ENCODE data around the gene PARD3.

PARD3 gene

DNA sequence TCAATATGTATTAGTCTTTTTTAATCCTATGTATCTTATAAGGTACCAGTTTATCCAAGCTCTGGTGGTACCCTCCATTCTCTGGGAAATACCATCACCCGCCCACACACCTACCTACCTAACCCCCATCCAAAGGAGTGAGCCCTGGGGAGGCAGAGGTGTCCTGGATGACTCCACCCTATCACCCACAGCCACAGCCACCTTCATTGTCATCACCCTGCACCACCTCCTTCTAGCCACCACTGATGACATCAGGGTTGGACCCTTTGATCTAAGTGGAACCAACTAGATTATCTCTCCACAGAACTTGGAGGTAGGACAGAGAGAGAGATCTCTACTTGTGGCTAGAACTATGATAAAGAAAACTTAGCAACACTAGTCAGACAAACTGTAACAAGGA lies 259.4 kb downstream of the PARD3 start:
- no peak overlapping the region for H3K27ac ChIP-seq
- no peak for TF ChIP-seq CTCF (conservative IDR thresholded peaks at IDR 0.05)

GRCh38 chr10:34553747-34554146 lies 261.3 kb downstream of the PARD3 start:
- no peak overlapping the region for H3K27ac ChIP-seq
- no peak for TF ChIP-seq CTCF (conservative IDR thresholded peaks at IDR 0.05)

GRCh38 chr10:34551295-34551694 lies 263.8 kb downstream of the PARD3 start:
- H3K27ac ChIP-seq: no peak overlapping the region
- no peak for TF ChIP-seq CTCF (conservative IDR thresholded peaks at IDR 0.05)

DNA sequence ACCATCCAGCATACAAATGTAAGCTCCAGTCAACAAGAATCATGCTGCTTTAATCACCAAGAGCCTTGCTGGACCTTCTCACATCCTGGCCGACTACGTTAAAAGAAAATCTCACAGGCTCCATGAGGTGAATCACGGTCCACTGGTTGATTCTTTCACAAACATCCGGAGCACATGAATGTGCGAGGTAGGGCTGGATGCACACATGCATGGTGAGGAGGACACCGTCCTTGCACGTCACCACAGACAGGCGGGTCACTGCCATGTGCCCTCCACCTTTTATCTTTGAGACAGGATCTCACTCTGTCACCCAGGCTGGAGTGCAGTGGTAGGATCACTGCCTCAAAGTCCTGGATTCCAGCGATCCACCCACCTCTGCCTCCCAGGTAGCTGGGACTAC lies 265.1 kb downstream of the PARD3 start:
- no peak for TF ChIP-seq CTCF (conservative IDR thresholded peaks at IDR 0.05)
- H3K27ac ChIP-seq: no peak overlapping the region

GRCh38 chr10:34549001-34549400 lies 266.1 kb downstream of the PARD3 start:
- TF ChIP-seq CTCF (conservative IDR thresholded peaks at IDR 0.05): no peak
- no peak overlapping the region for H3K27ac ChIP-seq

DNA sequence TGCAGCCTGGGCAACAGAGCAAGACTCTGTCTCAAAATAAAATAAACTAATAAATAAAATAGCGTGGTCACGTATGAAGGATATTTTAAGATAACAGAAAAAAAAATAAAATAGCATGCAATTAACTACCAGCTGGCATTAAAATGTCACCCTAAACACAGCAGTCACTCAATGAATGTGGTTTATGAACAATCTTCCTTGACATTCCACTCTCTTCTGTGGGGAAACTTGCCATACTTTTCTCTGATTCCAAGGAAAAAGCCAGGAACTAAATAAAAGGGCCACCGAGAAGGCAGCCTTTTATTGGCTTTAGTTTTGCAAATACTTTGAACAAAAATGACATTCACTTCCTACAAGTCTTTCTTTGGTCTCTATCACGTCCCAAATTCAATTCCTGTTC lies 266.6 kb downstream of the PARD3 start:
- no peak for TF ChIP-seq CTCF (conservative IDR thresholded peaks at IDR 0.05)

DNA sequence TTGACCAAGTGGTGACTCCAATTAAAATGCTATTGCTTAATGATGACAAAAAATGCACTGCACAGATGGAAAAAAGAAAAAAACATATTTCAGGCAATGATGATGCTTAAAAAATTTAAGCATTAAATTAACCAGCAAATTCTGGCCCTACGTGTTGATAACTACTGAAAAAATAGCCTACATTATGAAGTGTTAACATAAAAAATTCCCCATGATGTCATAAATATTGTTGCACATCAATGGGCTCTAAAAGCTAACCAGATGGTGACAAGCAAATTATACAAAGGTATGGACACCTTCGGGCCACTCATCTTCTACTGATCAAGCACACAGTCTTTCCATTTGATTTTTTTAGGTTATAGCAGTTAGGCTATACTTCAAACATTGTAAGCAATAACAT lies 267.4 kb downstream of the PARD3 start:
- no peak for TF ChIP-seq CTCF (conservative IDR thresholded peaks at IDR 0.05)
- H3K27ac ChIP-seq: no peak overlapping the region

More for the DNA sequence above, 266.6 kb downstream of the PARD3 start:
- no peak overlapping the region for H3K27ac ChIP-seq

- no peak overlapping the region for H3K27ac ChIP-seq
- no peak for TF ChIP-seq CTCF (conservative IDR thresholded peaks at IDR 0.05)
Observed at GRCh38 chr10:34547291-34547690, 267.8 kb downstream of the PARD3 start.
